Measurements from ENCODE around the gene DCAF15.
A peak's percentile ranks its signal among the peaks of the same experiment; 100 is the strongest.

Gene DCAF15

GRCh38 chr19:14002571-14003250, 50.4 kb downstream of the DCAF15 start:
- no peak overlapping the region for H3K27ac ChIP-seq
- TF ChIP-seq, protein P1, sequence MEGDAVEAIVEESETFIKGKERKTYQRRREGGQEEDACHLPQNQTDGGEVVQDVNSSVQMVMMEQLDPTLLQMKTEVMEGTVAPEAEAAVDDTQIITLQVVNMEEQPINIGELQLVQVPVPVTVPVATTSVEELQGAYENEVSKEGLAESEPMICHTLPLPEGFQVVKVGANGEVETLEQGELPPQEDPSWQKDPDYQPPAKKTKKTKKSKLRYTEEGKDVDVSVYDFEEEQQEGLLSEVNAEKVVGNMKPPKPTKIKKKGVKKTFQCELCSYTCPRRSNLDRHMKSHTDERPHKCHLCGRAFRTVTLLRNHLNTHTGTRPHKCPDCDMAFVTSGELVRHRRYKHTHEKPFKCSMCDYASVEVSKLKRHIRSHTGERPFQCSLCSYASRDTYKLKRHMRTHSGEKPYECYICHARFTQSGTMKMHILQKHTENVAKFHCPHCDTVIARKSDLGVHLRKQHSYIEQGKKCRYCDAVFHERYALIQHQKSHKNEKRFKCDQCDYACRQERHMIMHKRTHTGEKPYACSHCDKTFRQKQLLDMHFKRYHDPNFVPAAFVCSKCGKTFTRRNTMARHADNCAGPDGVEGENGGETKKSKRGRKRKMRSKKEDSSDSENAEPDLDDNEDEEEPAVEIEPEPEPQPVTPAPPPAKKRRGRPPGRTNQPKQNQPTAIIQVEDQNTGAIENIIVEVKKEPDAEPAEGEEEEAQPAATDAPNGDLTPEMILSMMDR (conservative IDR thresholded peaks at IDR 0.05), result no peak
- TF ChIP-seq ZFX (IDR thresholded peaks at IDR 0.05), result no peak

DNA sequence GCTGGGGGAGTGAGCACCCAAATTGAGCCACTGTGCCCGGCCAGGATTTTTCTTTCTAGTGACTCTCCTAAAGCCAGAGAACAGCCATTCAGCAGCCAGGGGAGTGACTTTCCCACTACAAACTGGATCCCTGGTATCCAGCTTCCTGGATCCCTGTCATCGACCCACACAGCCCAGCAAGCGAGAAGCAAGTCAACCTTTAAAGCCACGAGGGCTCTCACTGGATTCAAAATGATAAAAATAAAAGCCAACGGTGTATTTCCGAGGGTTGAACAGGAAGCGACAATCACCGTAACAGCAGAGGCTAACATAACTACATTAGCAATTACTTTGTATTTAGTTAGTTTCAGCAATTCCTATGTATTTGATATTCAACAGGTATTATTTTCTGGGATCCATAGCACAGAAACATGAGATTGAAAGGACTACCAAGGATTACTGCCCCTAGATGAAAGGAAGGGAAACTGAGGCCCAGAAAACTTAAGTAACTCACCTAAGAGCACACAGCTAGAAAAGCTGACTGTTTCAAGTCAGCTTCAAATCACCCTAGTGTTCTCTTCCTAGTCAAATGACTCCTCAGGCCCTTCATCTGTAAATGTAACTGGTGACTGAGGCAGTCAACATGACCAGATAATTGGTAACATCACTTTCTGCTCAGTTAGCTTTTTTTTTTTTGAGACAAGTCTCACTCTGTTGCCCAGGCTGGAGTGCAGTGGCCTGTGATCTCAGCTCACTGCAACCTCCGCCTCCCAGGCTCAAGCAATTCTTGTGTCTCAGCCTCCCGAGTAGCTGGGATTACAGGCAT, 51.1 kb downstream of the DCAF15 start:
- no peak overlapping the region for H3K27ac ChIP-seq
- TF ChIP-seq, protein P1 (conservative IDR thresholded peaks at IDR 0.05), result no peak
- TF ChIP-seq ZFX (IDR thresholded peaks at IDR 0.05), result no peak

DNA sequence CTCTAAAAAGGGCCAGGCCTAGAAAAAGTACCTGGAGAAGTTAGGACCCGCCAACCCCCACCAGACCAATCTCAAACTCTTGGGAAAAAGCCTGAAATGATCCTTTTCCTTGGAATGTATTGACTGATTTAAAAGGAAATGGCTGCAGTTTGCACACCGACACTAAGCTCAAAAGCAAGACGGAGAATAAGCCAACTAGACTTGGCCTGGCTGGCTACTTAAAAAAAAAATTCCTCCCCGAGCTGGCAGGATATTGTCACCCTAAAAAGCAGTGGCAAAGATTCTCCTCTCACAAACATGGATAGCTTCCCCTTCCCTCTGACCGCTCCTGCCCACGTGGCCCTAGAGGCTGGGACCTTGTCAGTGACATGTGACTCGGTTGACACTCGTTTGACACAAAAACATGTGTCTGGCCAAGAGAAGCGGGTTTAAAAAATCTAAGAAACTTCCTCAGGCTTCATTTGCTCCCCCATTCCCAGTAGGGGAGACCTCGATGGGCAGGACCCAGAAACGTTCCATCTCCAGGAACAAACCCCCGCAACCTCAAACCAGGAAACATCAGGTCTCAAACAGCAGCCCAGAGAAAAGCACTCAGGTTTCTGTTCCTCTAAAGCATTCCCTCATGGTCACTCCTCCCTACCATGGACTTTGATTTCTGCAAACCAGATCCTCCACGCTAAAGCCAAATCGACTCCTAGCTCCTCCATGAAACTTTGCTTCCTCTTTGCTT, 52.5 kb downstream of the DCAF15 start:
- peak overlapping the region; percentile 91; the same call in 1 of the 2 replicates for H3K27ac ChIP-seq
- TF ChIP-seq, protein P1 (conservative IDR thresholded peaks at IDR 0.05), result no peak
- no peak for TF ChIP-seq ZFX (IDR thresholded peaks at IDR 0.05)

GRCh38 chr19:14005349-14006084, 53.2 kb downstream of the DCAF15 start:
- no peak for TF ChIP-seq ZFX (IDR thresholded peaks at IDR 0.05)
- TF ChIP-seq, protein P1 (conservative IDR thresholded peaks at IDR 0.05), result no peak
- peak overlapping the region; percentile 91 for H3K27ac ChIP-seq

DNA sequence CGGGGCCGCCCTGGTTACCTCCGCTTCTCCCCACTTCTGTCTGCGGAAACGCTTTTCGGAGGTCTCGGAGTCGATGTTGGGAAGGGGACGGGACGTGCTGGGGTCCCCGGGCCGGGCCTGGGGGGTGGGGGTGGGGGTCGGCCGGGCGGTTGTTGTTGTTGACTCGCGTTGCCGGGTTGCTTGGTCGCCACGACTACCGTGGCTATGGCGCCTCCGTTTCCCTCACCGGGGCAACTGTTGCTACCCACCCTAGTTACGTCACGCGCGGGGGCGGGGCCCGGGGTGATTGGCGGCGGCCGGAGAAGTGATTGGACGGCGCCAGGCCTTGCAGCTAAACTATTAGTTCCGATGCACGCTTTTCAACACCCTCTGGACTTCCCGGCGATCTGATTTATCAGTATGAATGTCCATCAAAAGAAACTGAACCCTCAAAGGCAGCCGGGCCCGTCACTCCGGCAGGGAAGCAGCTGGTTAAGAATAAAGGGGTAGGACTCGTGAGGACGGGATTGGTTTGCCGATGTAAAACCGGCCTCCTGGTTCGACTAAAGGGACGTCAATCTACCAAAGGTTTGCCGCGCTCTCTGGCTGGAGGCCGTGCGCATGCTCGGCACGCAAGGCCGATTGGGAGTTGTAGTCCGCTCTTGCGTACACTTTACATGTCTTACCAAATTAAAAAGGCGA, 53.9 kb downstream of the DCAF15 start, which contains the start of gene RFX1:
TSS of gene RFX1 (minus strand) at position 236 of the 681 bp plus-strand sequence. CDS start 12,477 bp downstream, outside the sequence.
- peak within 1 kb of the TSS; percentile 91 for H3K27ac ChIP-seq
- TF ChIP-seq, protein P1 (conservative IDR thresholded peaks at IDR 0.05), result no peak
- TF ChIP-seq ZFX (IDR thresholded peaks at IDR 0.05), result no peak

DNA sequence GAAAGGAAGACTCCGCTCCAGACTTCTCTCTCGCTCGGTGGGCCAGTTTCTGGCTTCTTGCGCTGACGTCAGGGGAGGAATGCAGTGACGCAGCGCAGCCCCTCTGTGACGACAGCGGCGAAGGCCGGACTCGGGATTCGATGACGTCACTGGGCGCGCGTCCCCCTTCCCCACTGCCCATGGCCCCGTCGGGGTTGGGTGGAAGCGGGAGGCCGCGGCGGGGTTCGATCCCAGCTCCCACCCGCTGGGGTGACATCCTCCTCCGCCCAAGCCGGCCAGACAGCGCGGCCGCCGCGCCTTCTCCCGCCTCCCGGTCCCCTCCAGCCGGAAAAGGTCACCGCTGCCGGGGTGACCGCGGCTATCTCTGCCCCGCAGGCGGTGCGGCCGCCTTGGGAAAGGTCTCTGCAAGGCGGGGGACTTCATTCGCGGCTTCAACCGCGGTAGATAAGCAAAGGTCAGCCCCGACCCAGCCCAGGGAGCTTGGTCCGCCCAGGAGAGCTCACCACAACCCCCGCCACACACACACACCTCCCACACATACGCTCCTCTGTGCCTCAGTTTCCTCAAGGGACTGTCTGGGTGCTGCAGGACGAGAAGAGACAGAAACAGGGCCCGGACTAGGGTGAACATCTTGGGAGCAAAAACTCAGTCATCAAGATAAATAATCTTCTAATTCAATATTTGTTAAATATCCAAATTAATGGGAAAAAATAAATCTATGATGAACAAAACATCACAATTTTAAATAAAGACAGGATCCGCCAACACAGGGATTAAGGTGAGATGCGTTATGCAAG, 54.7 kb downstream of the DCAF15 start:
- peak overlapping the region; percentile 91 for H3K27ac ChIP-seq
- TF ChIP-seq, protein P1 (conservative IDR thresholded peaks at IDR 0.05), result no peak
- TF ChIP-seq ZFX (IDR thresholded peaks at IDR 0.05), result peak; percentile 82; the same call in 1 of the 2 replicates

Measured in C4-2B (cell line).